Activated CD8-positive, alpha-beta memory T cell treated with anti-CD3 and anti-CD28 coated beads, Interleukin-2, amount 50 U/mL, for 24 hours (primary cell): ENCODE results near the gene SFXN5.

Experiments
- DNase-seq: peaks from one replicate; pipeline ENCODE4 v3.0.0-alpha.2; 2020; ENCODE audit errors: extremely low read depth

SFXN5 gene

GRCh38 chr2:73053316-73054114 is 18.0 kb downstream of the SFXN5 start:
- no peak for DNase-seq

GRCh38 chr2:73050121-73050545 is 21.4 kb downstream of the SFXN5 start:
- DNase-seq, result no peak

GRCh38 chr2:73043929-73044832 is 27.3 kb downstream of the SFXN5 start:
- no peak for DNase-seq

- DNase-seq, result no peak
These were observed 28.2 kb downstream of the SFXN5 start for GRCh38 chr2:73043276-73043675.

GRCh38 chr2:73037947-73038585 is 33.4 kb downstream of the SFXN5 start:
- DNase-seq, result no peak

GRCh38 chr2:73036766-73037165 is 34.7 kb downstream of the SFXN5 start:
- DNase-seq, result no peak

- DNase-seq, result no peak
These were observed 35.4 kb downstream of the SFXN5 start for GRCh38 chr2:73035899-73036711.

- DNase-seq, result no peak
These were observed 36.7 kb downstream of the SFXN5 start for GRCh38 chr2:73034661-73035375.

GRCh38 chr2:73033766-73034381 is 37.6 kb downstream of the SFXN5 start:
- DNase-seq, result no peak

GRCh38 chr2:73033142-73033765 is 38.3 kb downstream of the SFXN5 start:
- DNase-seq, result no peak

GRCh38 chr2:73032702-73033097 is 38.8 kb downstream of the SFXN5 start:
- DNase-seq, result no peak

- DNase-seq, result no peak
These were observed 39.5 kb downstream of the SFXN5 start for GRCh38 chr2:73031725-73032701.

- no peak for DNase-seq
These were observed 40.3 kb downstream of the SFXN5 start for GRCh38 chr2:73031095-73031678.

- DNase-seq, result no peak
These were observed 42.7 kb downstream of the SFXN5 start for GRCh38 chr2:73028841-73029240.

GRCh38 chr2:73027340-73027739 is 44.2 kb downstream of the SFXN5 start:
- DNase-seq, result no peak

GRCh38 chr2:73023497-73023896 is 48.0 kb downstream of the SFXN5 start:
- no peak for DNase-seq

- no peak for DNase-seq
These were observed 49.4 kb downstream of the SFXN5 start for GRCh38 chr2:73022024-73022568.
